Activated CD4-positive, alpha-beta T cell treated with anti-CD3 and anti-CD28 coated beads, Interleukin-2, Interleukin-4, amounts not matched to agents 100 ng/mL and 50 ng/mL, durations not matched to agents 16 hours and 8 hours (primary cell): ENCODE measurements around the gene PTPRN2.
A peak's percentile ranks its signal among the peaks of the same experiment; 100 is the strongest.
"Not testable (repeated sequence)": the region's sequence is repeated elsewhere in the genome, so short reads cannot be mapped to it uniquely, and the experiment has no call there.

Experiments used
- DNase-seq: peaks from one replicate; pipeline ENCODE4 v3.0.0-alpha.2; 2020; ENCODE audit warnings: low spot score

The PTPRN2 gene

DNA sequence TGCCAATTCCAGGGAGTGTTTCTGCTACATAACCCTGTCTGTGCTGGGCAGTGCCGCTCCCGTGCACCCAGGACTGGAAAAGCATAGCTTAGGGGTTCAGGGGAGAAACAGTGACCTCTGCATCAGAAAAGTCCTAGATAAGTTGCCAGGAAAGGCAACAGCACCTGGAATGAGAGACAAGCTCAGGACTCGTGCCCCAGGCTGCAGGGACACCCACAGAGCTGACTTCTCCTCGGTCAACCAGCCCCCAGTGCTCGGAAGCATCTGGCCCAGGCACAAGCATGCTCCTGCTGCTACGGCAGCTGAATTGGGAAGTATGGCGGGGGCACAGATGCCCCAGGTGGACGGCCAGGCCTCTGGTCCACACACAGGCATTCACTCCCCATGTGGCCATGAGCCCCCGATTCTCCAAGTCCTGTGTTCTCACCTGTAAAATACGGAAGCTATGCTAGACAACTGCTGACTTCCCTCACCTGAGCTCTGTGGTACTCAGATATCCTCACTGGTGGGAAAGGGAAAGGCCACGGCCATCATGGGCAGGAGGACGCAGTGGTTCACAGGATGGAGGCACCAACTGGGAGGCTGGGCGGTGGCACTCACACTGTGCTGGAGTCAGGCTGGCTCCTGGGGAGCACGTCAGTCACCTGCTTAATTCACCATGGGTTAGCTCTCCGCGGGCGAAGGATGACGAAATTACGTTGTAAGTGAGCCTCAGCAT is 220.5 kb downstream of the PTPRN2 start:
- DNase-seq: no peak

DNA sequence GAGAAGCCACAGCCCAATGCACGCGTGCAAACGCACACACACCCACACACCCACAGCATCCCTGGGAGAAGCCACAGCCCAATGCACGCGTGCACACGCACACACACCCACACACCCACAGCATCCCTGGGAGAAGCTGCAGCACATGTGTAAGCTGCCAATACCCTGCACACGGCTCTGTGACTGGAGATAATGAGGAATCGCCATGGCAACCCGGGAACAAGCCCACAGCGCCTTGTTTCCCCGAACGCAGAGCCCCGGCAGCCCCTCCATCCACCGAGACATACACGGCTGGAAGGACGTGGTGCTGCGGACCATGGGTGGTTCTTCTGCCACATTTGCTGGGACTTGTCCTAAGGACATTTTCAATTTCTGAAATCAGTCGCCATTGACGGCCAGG is 221.3 kb downstream of the PTPRN2 start:
- no peak for DNase-seq

GRCh38 chr7:158365267-158365666 is 222.4 kb downstream of the PTPRN2 start:
- no peak for DNase-seq

DNA sequence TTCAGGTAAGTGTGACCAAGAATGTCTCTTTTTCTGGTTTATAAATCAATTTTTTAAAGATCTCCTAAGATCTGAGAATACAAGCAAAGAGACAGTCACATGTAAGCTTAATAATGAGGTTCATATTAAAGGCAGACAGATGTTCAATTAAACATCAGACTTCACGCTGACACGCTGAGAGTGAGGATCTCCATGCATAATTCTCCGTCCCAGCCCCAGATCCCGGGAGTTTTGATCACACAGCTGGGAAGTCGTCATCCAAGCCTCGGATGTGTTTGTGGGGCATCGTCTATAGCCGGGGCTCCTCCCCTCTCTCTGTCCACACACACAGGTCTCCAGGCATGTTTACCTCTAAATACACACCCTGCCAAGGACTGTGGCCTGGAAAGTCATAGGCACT is 223.2 kb downstream of the PTPRN2 start:
- DNase-seq: no peak

- no peak for DNase-seq
Measured at GRCh38 chr7:158362912-158363905, 224.4 kb downstream of the PTPRN2 start.

DNA sequence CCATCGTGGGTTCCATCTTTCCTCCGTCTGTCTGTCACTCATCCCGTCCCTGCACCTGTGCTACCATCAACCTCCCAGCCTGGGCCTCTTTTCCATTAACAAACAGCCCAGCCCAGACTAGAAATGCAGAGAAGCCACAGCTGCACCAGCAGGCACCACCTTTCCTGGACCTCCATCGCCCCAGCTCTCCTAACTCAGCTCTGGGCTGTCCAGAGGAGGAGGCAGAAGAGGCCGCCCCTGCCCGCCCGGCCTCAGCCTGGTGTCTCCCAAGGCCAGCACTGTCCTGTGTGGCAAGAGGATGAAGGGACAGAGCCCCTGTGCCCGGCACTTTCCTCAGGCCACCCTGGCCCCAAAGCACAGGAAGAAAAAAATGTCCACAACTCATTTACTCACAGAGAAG is 225.6 kb downstream of the PTPRN2 start:
- no peak for DNase-seq

DNA sequence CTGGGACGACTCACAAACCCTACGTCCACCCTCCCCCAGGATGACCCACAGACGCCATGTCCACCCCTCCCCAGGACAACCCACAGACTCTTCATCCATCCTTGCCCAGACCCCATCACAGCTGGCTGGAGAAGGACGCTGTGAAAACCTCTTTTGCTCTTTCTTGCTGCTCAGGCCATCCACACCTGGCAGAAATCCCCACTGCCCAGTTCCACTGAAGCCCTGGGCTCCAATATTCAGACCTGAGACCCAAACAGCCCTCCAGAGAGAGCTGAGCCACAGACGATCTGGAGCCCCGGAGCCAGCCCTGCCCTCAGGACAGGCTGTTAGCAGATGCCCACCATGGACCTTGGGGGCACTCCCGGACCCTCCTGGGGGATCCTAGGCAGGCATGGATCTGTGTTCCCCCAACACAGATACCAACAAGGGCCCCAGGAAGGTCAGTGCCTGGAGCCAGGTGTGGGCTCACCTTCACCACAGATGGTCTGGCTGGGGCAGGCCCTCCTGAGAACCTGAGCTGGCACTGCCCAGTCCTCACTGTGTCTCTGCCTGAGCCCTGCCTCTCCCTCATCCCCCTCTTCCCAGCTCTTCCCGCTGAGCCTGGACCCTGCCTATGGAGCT is 226.2 kb downstream of the PTPRN2 start:
- DNase-seq: no peak

GRCh38 chr7:158358926-158359645 is 228.5 kb downstream of the PTPRN2 start:
- DNase-seq: no peak

DNA sequence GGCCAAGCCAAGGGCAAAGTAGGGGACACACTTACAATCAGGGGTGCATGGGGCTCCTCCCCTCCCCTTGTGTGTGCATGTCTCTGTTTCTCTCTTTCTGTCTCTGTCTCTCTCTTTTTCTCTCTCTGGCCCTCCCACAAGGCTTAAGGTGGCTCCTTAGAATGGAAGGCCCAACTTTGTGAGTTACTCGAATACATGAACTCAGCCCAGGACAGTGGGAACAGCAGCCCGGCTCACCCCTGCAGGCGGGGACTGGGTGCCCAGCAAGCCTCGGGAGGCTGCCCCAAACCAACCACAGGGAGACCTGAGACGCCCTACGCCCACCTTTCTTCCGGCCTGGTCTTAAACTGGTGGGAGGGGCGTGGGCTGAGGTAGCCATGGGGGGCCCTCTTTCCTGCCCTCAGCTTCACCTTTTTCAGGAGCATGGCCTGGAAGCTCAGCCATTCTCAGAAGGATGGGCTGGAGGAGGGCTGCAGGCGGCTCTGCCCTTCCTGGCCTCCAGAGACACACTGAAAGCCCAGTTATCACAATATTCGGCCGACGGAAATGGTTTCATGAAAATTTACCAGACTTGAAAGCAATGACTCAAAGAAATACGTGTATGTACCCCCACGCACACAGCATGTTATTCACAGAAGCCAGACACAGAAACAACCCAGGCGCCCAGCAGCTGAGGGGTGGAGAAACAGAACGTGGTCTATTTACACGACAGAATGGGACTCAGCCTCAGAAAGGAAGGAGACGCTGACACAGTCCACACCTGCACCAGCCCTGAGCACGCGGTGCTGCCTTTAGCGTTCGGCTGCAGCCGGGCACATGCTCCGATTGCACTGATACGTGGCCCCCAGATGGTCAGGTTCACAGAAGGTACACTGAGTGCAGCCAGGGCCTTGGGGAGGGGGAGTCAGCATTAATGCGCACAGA is 229.5 kb downstream of the PTPRN2 start:
- no peak for DNase-seq

GRCh38 chr7:158357106-158357897 is 230.3 kb downstream of the PTPRN2 start:
- no peak for DNase-seq

- DNase-seq: no peak
Measured at GRCh38 chr7:158356454-158356853, 231.2 kb downstream of the PTPRN2 start.

- DNase-seq: no peak
Measured at GRCh38 chr7:158355456-158356065, 232.1 kb downstream of the PTPRN2 start.

GRCh38 chr7:158354861-158355260 is 232.8 kb downstream of the PTPRN2 start:
- DNase-seq: no peak

GRCh38 chr7:158353606-158354570 is 233.7 kb downstream of the PTPRN2 start:
- peak; percentile 11 for DNase-seq

DNA sequence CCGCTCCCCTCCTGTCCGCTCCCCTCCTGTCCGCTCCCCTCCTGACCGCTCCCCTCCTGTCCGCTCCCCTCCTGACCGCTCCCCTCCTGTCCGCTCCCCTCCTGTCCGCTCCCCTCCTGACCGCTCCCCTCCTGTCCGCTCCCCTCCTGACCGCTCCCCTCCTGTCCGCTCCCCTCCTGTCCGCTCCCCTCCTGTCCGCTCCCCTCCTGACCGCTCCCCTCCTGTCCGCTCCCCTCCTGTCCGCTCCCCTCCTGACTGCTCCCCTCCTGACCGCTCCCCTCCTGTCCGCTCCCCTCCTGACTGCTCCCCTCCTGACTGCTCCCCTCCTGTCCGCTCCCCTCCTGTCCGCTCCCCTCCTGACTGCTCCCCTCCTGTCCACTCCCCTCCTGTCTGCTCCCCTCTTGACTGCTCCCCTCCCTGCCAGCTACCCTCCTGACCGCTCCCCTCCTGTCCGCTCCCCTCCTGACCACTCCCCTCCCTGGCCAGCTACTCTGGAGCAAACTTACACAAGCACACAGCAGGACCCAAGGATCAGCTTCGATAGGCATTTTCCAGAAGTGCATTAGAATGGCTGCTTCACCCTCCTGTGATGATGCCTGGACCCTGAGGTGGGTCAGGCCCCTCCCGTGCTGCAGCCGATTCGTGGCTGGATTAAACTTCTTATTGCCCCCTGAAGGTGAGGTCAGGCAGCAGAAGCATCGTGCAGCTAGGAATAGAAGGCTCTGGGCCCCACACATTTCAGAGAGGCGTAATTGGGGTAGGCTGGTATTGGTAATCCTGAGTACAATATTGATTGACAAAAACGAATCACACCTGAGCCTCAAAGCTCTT is 235.5 kb downstream of the PTPRN2 start:
- DNase-seq: not testable (repeated sequence)

DNA sequence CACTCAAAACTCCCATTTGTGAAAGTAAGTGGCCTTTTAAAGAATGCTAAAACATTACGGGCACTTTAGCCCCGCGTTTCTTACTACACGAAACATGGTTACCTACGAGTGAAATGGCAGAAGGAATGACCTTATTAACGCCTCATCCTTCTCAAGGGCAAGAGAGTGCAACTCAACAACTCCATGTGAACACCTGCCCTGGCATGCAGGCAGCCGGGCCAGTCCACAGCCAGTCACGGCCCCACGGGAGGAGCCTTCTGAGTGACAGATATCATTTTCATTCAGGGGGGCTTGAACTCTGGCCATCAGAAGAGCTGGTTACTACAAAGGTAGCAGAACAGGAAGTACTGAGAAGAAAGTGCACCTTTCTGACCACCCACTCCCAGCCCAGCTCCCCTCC is 236.1 kb downstream of the PTPRN2 start:
- DNase-seq: no peak

DNA sequence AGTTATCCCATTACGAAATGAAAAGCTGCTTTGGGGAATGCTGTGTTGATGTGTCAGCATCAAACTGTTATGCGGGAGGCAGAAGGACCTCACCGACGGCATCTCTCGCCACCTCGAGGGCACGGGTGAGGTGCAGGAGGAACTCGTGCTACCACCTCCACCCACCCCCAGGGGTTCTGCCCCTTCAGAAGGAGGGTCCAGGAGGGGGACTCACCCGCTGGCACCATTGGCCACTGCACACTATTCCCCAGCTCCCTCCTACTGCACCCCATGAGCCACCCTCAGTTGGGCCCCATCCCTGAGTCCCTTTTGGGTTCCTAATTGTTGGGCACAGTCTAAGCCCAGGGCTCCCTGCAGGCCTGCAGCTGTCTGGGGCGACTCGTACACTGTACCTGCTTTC is 236.6 kb downstream of the PTPRN2 start:
- DNase-seq: no peak
